NCI-H2196 treated with DMSO at 0.1 percent for 48 hours (cell line): ENCODE measurements around the gene UBE2E2.

Experiments used
- DNase-seq: peaks from one replicate; lab custom pipeline; 2025; ENCODE audit not compliant: unreplicated experiment; lab: John Stamatoyannopoulos, UW

The UBE2E2 gene

GRCh38 chr3:23468203-23468602, 265.1 kb downstream of the UBE2E2 start:
- DNase-seq: no peak

- DNase-seq: no peak
These were observed 271.6 kb downstream of the UBE2E2 start for GRCh38 chr3:23474580-23475357.

GRCh38 chr3:23475446-23475845, 272.3 kb downstream of the UBE2E2 start:
- no peak for DNase-seq

- no peak for DNase-seq
These were observed 275.9 kb downstream of the UBE2E2 start for GRCh38 chr3:23479026-23479425.

GRCh38 chr3:23479615-23480328, 276.6 kb downstream of the UBE2E2 start:
- DNase-seq: no peak

- no peak for DNase-seq
These were observed 277.2 kb downstream of the UBE2E2 start for GRCh38 chr3:23480329-23480714.

- DNase-seq: no peak
These were observed 278.0 kb downstream of the UBE2E2 start for GRCh38 chr3:23481011-23481615.

GRCh38 chr3:23481616-23482278, 278.6 kb downstream of the UBE2E2 start:
- DNase-seq: no peak

GRCh38 chr3:23484386-23484785, 281.3 kb downstream of the UBE2E2 start:
- no peak for DNase-seq

GRCh38 chr3:23485922-23486321, 282.8 kb downstream of the UBE2E2 start:
- no peak for DNase-seq

GRCh38 chr3:23487015-23487414, 283.9 kb downstream of the UBE2E2 start:
- DNase-seq: no peak

- no peak for DNase-seq
These were observed 285.5 kb downstream of the UBE2E2 start for GRCh38 chr3:23488618-23489017.

- DNase-seq: no peak
These were observed 286.4 kb downstream of the UBE2E2 start for GRCh38 chr3:23489300-23490158.

GRCh38 chr3:23490459-23490858, 287.3 kb downstream of the UBE2E2 start:
- DNase-seq: no peak

- DNase-seq: no peak
These were observed 288.9 kb downstream of the UBE2E2 start for GRCh38 chr3:23492057-23492456.

- no peak for DNase-seq
These were observed 290.8 kb downstream of the UBE2E2 start for GRCh38 chr3:23493889-23494288.

- DNase-seq: no peak
These were observed 291.8 kb downstream of the UBE2E2 start for GRCh38 chr3:23494967-23495366.

- DNase-seq: no peak
These were observed 292.4 kb downstream of the UBE2E2 start for GRCh38 chr3:23495507-23495906.

- no peak for DNase-seq
These were observed 293.0 kb downstream of the UBE2E2 start for GRCh38 chr3:23496165-23496564.

GRCh38 chr3:23497156-23497555, 294.0 kb downstream of the UBE2E2 start:
- DNase-seq: no peak
